ENCODE data around the gene PRSS22.

The PRSS22 gene

DNA sequence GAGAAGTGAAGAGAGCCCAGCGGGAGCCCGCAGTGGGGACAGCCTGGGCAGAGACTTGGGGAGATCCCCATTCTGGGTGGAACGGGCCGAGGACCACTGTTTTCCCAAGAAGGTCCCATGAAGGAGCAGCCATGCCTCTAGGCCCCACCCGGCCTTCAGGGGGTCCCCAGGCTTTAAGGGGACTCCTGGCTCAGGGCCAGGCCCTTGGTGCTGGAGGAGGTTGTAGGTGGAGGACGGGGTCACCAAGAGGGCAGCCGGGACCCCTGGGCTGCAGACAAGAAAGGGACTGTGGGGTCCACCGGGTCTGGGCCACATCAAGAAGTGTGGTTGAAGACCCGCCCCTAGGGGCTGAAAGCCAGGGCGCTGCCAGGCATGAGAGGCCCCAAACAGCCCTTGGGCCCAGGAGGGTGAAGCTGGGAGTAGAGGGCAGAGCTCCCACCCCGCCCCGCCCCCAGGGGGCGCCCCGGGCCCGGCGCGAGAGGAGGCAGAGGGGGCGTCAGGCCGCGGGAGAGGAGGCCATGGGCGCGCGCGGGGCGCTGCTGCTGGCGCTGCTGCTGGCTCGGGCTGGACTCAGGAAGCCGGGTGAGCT is 41.1 kb downstream of the PRSS22 start, which contains the start of gene PRSS21:
Gene PRSS21, plus strand, starts transcription at position 487 of the 589 bp plus-strand sequence. Its CDS starts 32 bp downstream, at position 519.
- peak; percentile 18 to 23 for DNase-seq (ENCODE audit: low read depth in 2 of 2)

DNA sequence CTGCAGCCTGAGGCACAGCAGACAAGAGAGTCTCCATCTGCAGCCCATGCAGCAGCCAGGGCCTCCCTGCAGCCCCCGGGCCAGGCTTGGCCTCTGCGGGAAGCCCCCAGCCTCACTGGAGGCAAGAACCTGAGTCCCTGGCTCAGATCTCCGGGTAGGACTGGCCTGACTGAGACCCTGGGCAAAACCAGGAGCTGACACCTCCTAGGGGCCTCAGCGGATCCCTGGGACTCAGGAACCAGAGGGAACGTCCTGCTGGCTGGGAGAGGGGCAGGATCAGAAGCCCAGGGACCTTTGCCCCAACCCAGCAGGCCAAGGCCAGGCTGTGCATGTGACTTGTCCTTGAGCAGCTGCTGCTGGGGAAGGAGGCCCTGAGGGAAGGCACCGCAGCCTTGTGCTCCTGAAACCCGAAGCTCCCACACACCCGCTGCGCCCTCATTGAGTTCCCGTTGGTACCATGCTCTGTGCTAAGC is 42.6 kb downstream of the PRSS22 start:
- DNase-seq (ENCODE audit: low read depth in 2 of 2) = no peak

DNA sequence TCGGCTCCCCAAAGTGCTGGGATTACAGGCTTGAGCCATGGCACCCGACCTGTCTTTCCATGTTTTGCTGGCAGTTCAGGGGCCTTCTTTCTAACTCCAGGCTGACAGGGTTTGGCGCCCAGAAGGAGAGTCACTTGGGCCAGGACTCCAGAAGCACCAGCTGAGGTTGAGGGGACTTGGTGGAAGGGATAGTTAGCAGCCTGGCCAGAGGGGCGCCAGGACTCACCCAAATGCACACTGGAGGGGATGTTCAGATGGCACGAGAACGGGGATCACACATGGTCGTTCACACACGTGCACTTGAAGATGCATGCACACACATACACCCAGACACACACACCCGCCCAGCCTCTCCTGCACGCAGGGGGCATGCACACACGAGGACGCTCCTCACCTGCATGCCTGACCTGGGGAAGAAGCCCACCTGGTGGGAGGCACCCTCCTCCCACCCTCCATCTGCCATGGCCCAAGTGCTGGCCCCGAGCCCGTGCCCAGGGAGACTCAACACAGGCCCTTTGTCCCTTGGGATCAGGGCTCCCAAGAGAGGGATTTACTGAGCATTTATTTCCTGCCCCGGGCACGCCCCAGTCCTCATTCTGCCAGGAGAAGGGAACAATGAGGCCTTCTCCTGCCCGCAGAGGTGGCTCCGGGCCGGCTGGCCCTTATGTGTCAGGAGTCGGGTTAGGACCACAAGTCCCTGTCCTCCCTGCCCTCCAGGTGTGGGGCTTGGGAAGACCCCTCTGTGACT is 43.2 kb downstream of the PRSS22 start:
- DNase-seq (ENCODE audit: low read depth in 2 of 2) = no peak

DNA sequence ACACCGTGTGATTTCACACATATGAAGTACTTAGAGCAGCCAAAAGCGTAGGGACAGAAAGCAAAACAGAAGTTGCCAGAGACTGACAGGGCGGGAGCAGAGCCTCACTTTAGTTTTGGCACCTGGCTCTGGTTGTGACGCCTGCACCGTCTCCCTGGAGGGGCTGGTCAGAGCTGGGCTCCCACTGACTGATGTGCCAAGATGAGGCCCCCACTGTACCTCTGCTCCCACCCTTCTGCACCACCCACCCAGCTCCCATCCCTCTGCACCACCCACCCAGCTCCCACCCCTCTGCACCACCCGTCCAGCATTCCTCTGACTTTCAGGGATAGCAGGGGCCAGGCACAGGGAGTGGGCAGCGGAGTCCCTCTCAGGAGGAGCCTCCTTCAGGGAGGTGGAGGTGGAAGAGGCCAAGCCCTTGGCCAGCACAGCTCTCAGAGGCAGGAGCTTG is 44.2 kb downstream of the PRSS22 start:
- no peak for DNase-seq (ENCODE audit: low read depth in 2 of 2)

DNA sequence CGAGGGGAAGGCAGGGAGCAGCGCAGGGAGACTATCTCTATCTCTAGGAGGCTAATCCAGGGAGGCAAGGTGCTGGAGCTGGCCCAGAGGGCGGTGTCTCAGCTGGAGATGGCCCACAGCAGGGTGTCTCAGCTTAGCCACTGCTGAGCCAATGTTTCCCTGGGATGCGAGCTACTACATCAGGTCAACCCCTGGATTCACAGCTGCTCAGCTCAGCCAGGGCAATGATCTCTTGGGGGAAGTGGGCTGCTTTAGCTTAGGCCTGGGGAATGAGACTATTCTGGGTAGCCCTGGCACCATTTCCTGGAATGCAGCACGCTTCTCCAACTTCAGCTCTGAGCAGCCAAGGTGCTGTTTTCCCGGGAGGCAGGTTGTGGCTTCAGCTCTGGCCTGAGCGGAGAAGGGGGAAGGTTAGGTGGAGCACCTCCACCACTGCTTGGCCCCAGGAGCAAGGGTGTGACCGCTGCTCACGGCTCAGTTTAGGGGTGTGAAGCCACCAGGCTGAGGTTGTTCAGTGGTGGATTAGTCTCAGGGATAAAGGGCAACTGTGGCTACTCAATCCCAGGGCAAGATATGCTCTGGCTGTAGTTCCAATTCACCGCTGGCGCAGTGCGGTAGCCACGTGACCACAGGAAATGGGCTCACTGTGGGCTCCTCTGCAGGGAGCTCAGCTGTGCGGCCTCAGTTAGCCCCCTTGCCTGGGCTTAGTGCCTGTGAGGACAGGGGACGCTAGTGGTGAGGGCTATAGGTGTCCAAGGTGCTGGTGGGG is 46.1 kb downstream of the PRSS22 start:
- DNase-seq (ENCODE audit: low read depth in 2 of 2) = no peak

DNA sequence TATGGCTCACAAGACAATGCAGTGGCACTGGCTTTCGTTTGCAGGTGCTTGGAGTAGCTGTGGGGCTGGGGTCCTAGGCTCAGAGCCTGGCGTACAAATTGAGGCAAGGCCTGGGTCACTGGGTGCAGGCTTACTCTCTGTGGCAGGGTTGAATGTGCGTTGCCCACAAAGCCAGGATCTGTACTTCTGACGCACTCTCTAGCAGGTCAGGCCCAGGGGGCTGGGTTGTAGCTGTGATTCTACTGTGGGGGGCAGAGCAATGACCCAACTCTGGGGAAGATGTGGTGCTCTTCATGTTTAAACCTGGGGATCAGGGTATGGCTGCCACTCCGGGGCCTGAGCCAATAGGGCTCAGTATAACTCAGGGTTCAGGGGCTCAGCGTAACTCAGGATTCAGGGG is 47.3 kb downstream of the PRSS22 start:
- DNase-seq (ENCODE audit: low read depth in 2 of 2) = no peak

DNA sequence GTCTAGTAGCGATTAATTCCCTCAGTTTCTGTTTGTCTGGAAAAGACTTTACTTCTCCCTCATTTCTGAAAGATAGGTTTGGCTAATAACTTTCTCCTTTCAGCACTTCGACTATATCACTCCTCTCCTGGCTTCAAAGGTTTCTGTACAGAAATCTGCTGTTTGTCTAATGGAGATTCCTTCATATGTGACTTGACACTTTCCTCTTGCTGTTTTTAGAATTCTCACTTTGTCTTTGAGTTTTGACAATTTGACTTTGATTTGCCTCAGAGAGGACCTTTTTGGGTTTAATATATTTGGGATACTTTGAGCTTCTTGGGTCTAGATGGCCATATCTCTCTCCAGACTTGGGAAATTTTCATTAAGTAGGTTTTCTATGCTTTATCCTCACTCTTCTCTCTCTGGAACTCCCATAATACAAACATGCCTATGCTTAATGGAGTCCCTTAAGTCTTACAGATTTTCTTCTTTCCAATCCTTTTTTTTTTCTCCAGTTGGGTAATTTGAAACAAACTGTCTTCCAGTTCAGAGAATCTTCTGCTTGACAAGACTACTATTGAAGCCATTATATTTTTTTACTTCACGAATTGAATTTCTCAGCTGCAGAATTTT is 48.7 kb downstream of the PRSS22 start:
- no peak for DNase-seq (ENCODE audit: low read depth in 2 of 2)

DNA sequence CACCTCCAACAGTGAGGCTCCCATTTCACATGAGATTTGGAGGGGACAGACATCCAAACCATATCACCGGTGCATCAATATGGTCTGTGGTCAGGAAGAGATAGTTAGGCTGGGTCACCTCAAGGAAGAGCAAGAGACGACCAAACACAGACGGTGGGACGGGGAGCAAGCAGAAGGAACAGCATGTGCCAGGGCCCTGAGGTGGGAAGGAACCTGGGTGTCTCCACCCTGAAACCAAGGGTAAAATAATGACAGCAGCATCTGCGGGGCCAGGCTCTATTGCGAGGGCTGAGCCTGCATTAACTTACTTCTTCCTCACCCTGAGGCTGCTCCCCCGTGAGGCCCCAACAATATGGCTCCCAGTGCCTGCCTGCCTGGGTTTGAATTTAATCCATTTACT is 49.8 kb downstream of the PRSS22 start:
- no peak for DNase-seq (ENCODE audit: low read depth in 2 of 2)

DNA sequence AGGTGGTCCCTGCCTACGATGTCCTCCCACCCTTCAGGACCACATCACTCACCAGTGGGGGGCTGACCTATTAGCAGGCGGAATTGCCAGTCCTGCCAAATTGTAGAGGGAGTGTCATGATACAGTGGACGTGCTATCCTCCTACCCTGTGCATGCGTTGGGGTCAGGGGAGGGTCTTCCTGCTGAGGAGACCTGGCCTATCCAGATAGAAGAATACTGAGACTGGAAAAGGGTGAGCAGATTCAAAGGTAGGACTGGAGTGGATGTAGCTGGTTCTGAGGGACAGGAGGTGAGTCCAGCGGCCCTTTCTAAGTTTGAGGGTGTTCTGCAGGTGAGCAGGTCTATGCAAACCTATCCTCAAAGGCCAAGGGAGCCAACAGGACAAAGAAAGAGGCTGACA is 51.7 kb downstream of the PRSS22 start:
- DNase-seq (ENCODE audit: low read depth in 2 of 2) = no peak

DNA sequence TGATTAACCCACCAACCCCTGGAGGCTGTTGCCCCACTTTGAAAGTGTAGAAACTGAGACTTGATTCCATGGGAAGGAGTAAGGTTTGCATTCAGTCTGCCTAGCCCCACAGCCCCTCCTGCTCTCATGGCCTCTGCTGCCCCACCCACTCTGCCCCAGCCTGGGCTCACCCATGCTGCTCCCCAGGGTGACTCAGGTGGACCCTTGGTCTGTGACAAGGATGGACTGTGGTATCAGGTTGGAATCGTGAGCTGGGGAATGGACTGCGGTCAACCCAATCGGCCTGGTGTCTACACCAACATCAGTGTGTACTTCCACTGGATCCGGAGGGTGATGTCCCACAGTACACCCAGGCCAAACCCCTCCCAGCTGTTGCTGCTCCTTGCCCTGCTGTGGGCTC is 53.2 kb downstream of the PRSS22 start:
- DNase-seq (ENCODE audit: low read depth in 2 of 2) = no peak

DNA sequence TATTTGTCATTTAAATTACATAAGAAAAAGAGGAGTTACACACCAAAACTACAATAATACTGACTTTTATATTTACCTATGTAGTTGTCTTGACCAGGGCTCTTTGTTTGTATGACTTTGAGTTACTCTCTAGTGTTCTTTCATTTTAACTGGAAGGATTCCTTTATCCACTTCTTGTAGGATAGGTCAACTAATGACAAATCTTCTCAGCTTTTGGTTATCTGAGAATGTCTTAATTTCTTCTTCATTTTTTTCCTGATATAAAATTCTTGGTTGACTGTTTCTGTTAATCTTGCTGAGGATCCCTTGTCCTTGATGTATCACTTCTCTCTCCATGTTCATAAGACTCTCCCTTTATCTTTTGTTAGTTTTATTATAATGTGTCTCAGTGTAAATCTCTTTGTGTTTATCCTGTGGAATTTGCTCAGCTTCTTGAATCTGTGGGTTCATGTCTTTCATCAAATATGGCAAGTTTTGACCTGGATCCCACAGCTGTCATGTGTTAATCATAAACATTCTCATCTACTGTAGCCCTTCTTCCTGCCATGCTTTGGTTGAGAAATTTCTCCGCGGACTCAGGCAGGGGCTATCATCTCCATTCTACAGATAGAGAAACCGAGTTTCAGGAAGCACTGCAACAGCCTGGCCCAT is 54.3 kb downstream of the PRSS22 start:
- DNase-seq (ENCODE audit: low read depth in 2 of 2) = no peak
